ENCODE results near the gene KLHDC8A.

- TF ChIP-seq POLR2AphosphoS5 (IDR thresholded peaks at IDR 0.05; ENCODE audit: low read depth, low read length) (no peak), TAF1 (IDR thresholded peaks at IDR 0.05; ENCODE audit: low read depth, low read length) (no peak)
These were observed 35.9 kb upstream of the KLHDC8A start for GRCh38 chr1:205392650-205393049.
